ENCODE data around the gene C1orf116.

C1orf116 gene

DNA sequence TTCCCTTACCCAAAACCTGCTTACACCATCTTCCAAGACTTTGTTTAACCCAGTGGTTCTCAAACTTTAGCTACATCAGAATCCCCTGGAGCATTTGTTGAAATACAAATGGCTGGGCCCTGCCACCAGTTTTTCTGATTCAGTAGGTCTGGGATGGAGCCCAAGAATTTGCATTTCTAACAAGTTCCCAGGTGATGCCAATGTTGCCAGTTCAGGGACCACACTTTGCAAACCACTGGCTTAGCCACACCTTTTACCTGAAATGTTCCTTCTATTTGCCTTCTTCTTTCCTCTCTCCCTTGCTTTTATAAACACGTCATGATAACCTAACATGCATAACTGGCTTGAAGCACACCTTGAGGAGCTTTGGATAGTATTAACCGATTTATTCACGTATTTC, 46.2 kb downstream of the C1orf116 start:
- no peak for DNase-seq

DNA sequence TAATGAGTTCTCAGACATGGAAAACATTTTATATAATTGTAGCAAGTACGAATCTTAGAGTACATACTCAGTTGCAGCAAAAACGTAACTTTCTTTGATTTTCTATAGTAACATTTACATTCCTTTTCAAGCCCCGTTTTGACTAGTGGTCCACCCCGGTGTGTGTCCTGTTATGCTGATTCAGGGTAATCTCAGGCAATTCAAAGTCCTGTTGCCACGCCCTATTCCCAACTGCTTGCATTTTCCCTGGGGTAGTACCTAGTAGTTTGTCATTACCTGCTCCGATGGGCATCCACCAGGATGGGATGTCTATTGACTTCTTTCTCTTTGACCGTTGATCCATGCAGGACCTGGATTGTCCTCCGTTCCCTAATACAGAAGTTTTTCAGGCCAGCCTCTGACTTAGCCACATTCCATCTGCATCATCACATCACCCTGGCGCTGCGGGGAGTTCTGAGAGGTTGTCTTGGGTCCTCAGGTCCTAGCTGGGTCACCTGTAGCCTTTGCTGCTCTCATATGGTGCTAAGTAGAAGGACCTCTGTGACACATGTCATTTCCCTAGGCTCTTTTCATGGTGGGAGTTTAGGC, 47.3 kb downstream of the C1orf116 start:
- no peak for DNase-seq

DNA sequence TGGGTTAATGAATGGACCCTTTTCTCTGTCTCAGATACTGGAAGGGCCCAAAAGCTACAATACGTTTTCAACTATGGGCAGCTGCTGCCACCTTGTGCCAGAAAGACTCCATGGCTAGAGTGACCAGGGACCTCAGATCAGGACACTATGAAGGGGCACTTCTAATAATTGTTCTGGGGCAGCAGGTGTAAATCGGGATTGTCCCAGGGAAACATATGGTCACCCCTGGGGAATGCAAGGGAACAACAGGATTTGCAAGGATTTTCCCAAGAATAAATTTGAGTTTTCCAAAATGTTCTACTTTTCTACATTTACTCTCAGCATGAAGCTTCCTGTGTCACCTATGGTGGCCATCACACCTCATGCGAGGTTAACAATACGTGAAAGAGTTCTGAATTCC, 50.3 kb downstream of the C1orf116 start:
- DNase-seq = peak; percentile 51

DNA sequence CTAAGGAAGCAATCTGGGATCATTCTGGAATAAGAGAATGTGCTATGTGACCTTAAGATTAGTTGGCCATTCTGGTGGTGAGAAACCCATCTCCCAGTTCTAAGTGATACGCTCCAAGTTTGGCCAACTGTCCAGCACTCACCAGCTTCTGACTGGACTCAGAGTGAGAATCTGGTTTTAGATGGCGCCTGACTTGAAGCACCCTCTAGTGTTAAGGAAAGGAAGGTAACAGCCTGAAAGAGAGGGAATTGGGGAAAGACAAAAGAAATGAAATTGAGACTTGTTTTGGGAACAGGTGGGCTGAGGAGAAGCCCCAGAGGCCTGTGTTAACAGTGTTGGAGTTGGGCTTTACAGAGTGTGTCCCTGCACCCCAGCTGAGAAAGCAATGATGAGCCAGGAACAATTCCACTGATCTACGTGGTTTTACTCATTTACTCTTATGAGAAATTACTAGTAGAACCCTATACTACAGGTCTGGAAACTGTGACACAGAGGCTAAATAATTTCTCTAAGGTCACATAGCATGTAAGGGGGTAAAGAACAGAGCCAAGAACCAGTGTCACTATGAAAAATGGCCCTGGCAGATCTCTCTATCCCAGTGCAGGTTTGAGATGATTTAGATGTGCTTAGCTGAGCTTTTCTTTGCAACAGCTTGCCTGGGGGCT, 53.0 kb downstream of the C1orf116 start:
- no peak for DNase-seq

DNA sequence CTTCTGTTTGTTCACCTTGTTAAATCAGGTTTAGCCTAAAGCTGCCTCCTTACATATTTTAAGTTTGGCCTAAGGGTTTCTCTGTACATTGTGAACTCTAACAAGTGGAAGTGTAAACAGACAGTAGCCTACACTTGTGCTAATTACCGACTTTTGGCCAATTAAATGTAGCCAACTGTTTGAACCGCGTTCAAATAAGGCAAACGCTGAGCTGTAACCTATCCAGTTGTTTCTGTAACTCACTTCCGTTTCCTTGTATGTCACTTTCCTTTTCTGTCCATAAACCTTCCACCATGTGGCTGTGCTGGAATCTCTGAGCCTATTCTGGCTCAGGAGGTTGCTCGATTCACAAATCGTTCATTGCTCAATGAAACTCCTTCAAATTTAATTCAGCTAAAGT, 54.3 kb downstream of the C1orf116 start:
- no peak for DNase-seq

DNA sequence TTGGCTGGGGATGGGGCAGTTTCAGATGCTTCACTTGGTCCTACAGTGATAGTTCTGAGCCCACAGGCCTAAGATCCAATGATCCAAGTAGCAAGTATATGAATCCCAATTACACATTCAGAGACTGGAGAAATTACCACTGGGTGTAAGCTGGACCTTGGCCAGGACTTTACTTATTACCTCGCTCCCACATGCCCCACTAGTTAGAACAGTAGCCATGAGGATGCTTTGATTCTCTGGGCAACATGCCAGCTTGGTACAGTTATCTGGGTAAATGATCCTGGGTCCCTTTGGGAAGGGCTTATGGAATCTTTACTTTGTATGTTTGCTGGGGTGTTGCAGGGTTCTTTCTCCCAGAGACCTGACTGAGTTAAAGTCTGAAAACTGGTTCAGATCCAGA, 57.2 kb downstream of the C1orf116 start:
- DNase-seq = no peak

DNA sequence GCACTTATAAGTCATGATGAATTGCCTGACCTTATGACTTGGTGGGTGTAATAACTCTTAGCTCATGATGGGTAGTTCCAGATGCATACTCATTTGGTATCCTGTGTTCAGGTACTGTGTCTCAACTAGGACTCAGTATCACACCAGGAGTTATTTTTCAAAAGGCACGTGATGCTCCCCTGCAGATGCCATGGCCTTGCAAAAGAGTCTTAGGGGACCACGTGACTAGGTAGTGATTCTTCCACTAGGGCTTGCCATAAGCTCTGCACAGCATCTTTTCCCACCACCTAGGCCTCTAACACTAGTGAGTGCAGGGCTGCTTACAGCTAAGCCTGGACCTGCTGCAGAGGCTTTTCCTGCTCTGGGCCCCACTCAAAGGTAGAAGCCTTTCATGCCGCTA, 58.4 kb downstream of the C1orf116 start:
- DNase-seq = no peak

DNA sequence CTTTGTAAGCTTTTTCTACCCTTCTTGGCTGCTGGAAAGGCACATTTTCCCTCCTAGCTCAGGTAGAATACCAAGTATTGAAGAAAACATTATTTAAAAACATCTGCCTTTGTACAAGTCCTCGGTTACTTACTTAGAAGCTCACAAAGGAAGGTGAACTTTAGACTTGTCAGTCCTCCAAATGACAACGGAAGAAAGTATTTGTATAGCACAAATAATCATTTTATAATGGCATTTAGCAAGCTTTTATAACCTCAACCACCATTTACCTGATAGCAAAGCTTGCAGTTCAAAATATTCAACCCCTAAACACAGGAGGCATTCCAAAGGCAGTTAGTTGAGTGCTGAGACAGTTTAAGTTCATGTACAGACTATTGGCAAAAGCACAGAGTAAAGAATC, 59.8 kb downstream of the C1orf116 start:
- no peak for DNase-seq

DNA sequence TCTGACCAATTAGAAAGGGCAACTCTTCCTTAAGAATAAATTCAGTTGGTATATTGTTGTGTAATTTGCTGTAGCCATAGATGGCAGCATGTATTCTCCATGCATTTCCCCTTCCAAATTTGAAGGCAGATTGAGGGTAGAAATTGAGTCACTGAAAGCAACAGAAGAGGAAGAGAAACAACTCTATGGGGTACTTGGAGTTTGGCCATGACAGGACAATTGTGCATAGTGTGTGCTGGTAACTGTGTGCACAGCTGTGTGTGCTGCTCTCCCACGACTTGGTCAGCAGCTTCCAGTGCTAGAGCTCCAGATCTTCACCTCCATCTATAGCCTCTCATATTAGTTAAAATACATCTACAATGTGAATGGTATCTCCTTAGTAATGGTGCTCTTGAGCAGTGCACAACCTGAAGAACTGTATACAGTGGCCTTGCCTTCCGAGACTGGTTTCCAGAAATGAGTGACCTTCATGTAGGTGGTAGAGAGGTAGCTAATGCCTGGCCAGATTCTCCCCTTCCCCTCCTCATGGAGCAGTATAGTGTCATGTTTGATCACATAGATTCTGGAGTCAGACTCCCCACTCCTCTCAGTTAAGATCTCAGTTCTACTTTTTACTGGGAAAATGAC, 61.4 kb downstream of the C1orf116 start:
- no peak for DNase-seq

DNA sequence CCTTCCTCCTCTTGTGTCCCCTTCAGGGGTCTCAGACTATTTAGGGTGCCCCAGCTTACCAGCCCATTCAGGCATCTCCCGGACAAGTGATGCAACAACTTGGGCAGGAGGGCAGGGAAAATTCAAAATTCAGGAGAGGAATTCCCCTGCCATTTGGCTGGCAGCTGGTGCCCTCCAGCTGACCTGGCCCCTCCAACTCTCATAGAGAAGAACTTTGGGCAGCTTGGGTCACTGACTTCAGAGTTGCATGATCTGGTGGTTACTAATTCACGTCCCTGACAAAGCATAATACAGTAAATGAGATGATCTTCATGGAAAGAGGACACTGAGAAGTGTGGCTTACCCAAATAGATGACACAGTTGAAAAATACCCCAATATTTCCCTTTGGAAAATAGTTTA, 62.1 kb downstream of the C1orf116 start, which contains the start of gene FCAMR:
Gene FCAMR (minus strand): TSS at position 15 of the 400 bp plus-strand sequence. CDS start 335 bp downstream, outside the sequence.
- DNase-seq = no peak

DNA sequence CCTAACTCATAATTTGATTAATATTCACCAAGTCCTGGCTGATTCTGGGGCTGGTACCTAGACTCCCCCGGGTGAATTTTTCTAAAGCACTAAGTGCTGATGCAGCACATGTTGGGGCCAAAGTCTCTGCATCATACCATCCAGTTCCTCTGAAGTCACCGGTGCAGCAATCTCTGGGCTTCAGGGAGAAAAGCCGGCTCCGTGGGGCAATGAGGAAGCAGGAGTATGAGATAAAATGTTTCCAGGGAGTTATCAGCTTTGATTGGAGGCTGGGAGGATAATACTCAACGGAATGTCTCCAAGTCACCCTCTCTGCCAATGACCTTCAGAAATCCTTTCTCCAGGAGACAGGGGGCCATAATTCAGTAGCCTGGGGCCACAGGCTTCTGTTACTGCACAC, 63.5 kb downstream of the C1orf116 start:
- DNase-seq = no peak

Data from CD4-positive, alpha-beta T cell treated with Interferon gamma for 1 hour (primary cell).